OCI-LY1 (cell line): ENCODE results near the gene NID1.

Experiments
- CTCF ChIP-seq: fragments of 200-600 bp; sonication (generic), shearing (Covaris generic); IDR thresholded peaks from 2 replicates; pipeline ENCODE4 v1.5.1; 2017; ENCODE audit warnings: mild to moderate bottlenecking, antibody characterized with exemption, low read length, moderate library complexity, mixed read lengths
- EZH2 ChIP-seq: fragments of 200-600 bp; sonication (generic), shearing (Covaris generic); IDR thresholded peaks from 2 replicates; pipeline ENCODE4 v1.8.0; 2017; ENCODE audit warnings: borderline replicate concordance, mixed run types, mild to moderate bottlenecking, antibody characterized with exemption, low read length, moderate library complexity, mixed read lengths

DNA sequence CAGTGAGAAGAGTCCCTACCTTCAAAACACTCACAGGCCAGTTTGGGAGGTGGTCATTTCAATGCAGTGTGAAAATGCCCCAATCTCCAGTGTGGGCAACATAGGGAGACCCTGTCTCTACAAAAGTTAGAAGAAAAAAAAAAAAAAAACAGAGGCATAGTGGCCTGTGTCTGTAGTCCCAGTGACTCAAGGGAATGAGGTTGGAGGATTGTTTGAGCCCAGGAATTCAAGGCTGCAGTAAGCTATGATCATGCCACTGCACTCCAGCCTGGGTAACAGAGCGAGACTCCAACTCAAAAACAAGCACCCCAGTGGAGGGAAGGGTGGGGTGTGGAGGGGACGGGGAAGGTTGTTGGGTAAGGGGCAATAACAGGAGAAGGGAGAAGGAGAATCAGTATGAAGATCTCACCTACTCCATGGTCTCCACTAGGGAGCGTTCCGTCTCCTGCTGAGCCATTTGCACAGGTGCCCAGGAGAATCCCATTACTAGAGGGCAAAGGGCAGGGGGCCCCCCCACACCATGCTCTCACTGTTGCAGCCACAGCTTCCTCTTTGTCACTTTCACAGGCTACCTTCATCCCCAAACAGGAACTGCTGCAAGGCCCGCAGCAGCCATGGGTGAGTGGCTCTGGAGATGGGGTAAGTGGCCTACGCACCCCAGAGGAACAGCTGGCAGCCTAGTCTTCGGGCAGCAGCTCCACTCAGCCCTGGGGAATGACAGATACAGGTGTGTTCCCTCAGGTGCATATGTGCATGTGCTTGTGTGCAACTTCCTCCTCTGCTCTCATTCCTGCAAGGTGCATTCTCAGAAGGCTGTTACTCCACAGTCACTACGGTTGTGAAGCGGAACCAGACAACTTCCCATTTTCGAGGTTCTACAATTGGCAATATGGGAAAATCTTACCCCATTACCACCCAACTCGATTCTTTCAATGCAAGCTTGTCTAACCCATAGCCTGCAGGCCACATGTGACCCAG, 110.3 kb downstream of the NID1 start:
- TF ChIP-seq CTCF = no peak
- no peak for TF ChIP-seq EZH2
